Smooth muscle cell (in vitro differentiated cells): ENCODE results near the gene VAPB. TPM values are rescaled to one million over a fixed set of nuclear protein-coding genes. Genes with fewer than 3 reads are reported as not detected.

Source experiments
- DNase-seq: peaks from one replicate; lab custom pipeline; 2025; ENCODE audit not compliant: unreplicated experiment; lab: John Stamatoyannopoulos, UW
- H2AFZ ChIP-seq: fragments of 200-600 bp; sonication (generic); 2 replicates; pipeline ENCODE4 v1.6.0; 2016; ENCODE audit warnings: antibody characterized with exemption, low read depth, mild to moderate bottlenecking
- H3F3A ChIP-seq: fragments of 200-600 bp; sonication (generic); 2 replicates; pipeline ENCODE4 v1.6.0; 2017; ENCODE audit warnings: antibody characterized with exemption, low read depth
- H3K27ac ChIP-seq: fragments of 200-600 bp; sonication (generic); 2 replicates; pipeline ENCODE4 v1.5.1; 2016; ENCODE audit warnings: low read depth, mild to moderate bottlenecking
- H3K27me3 ChIP-seq: fragments of 200-600 bp; sonication (generic); 2 replicates; pipeline ENCODE4 v1.6.1; 2016; ENCODE audit warnings: low read depth, mild to moderate bottlenecking
- H3K36me3 ChIP-seq: fragments of 200-600 bp; sonication (generic); 2 replicates; pipeline ENCODE4 v1.5.1; 2016; ENCODE audit warnings: low read depth
- H3K4me1 ChIP-seq: fragments of 200-600 bp; sonication (generic); 2 replicates; pipeline ENCODE4 v1.5.1; 2016; ENCODE audit warnings: low read depth
- H3K4me2 ChIP-seq: fragments of 200-600 bp; sonication (generic); 2 replicates; pipeline ENCODE4 v1.6.0; 2016; ENCODE audit warnings: mild to moderate bottlenecking
- H3K4me3 ChIP-seq: fragments of 200-600 bp; sonication (generic); 2 replicates; pipeline ENCODE4 v1.5.1; 2016; ENCODE audit warnings: mild to moderate bottlenecking
- H3K79me2 ChIP-seq: fragments of 200-600 bp; sonication (generic); 2 replicates; pipeline ENCODE4 v1.6.0; 2016; ENCODE audit warnings: low read depth, mild to moderate bottlenecking
- H3K9ac ChIP-seq: fragments of 200-600 bp; sonication (generic); 2 replicates; pipeline ENCODE4 v1.6.0; 2016; ENCODE audit warnings: low read depth
- H3K9me3 ChIP-seq: fragments of 200-600 bp; sonication (generic); replicated peaks from 2 replicates; pipeline ENCODE4 v1.5.1; 2016; ENCODE audit warnings: low read depth
- H4K20me1 ChIP-seq: fragments of 200-600 bp; sonication (generic); 2 replicates; pipeline ENCODE4 v1.6.0; 2016; ENCODE audit warnings: low read depth
- WGBS: methylation state at CpG from one replicate; pipeline ENCODE4 v1.1.7; 2016; ENCODE audit warnings: low lambda C conversion rate; 5-methylcytosine and 5-hydroxymethylcytosine counted together
- polyA plus RNA-seq: library from polyadenylated mRNA; unstranded; fragments of >200 nt; fragmentation: Nextera tagmentation; extraction: Ambion mirVana; gene quantifications from 2 replicates; pipeline ENCODE4 v1.2.1, GENCODE V29; 2016
- total RNA-seq: library from RNA; depleted of rRNA; stranded (reverse); fragments of >200 nt; gene quantifications from 2 replicates; pipeline ENCODE4 v1.2.3, GENCODE V29; 2014
- TF ChIP-seq, protein P1 (sequence below): fragments of 200-600 bp; sonication (generic); IDR thresholded peaks from 2 replicates; pipeline ENCODE4 v1.5.1; 2017; ENCODE audit warnings: borderline replicate concordance, mild to moderate bottlenecking, antibody characterized with exemption; ENCODE audit not compliant: insufficient read depth, poor library complexity, severe bottlenecking

Gene VAPB
- total and polyA plus RNA-seq, 2 experiments from 2014 or later = 14.9 to 28.2 TPM

DNA sequence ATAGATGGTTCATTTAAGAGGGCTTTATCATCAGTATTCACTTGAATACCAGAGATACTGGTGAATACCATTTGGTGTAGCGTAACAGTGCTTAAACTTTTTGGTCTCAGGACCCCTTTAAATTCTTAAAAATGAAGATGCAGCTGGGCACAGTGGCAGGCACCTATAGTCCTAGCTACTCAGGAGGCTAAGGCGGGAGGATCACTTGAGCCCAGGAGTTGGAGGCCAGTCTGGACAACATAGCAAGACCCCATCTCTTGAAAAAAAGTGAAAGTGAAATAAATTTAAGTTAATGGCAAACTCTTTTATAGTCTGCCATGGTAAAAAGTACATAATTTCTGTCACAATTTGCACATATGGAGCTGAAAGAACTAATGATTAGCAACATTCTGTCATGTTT is 39.3 kb downstream of the VAPB start:
- H3K9ac ChIP-seq = no peak overlapping the region
- DNase-seq = no peak
- WGBS = 100% methylated on average over 2 of the region's 2 CpGs
- H3F3A ChIP-seq = no peaks in the 10 kb centered on the region
- H3K27me3 ChIP-seq = no peaks in the 10 kb centered on the region
- H3K36me3 ChIP-seq = no peaks in the 10 kb centered on the region
- H3K4me2 ChIP-seq = no peak overlapping the region
- no peak overlapping the region for H3K4me3 ChIP-seq
- H3K9me3 ChIP-seq = no peaks in the 10 kb centered on the region
- H3K27ac ChIP-seq = no peak overlapping the region
- peaks cover 81% of the 10 kb centered on the region for H3K79me2 ChIP-seq
- no peak overlapping the region for H2AFZ ChIP-seq
- TF ChIP-seq, protein P1, sequence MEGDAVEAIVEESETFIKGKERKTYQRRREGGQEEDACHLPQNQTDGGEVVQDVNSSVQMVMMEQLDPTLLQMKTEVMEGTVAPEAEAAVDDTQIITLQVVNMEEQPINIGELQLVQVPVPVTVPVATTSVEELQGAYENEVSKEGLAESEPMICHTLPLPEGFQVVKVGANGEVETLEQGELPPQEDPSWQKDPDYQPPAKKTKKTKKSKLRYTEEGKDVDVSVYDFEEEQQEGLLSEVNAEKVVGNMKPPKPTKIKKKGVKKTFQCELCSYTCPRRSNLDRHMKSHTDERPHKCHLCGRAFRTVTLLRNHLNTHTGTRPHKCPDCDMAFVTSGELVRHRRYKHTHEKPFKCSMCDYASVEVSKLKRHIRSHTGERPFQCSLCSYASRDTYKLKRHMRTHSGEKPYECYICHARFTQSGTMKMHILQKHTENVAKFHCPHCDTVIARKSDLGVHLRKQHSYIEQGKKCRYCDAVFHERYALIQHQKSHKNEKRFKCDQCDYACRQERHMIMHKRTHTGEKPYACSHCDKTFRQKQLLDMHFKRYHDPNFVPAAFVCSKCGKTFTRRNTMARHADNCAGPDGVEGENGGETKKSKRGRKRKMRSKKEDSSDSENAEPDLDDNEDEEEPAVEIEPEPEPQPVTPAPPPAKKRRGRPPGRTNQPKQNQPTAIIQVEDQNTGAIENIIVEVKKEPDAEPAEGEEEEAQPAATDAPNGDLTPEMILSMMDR = no peak
- peaks cover 14% of the 10 kb centered on the region for H3K4me1 ChIP-seq
- peaks cover 96% of the 10 kb centered on the region for H4K20me1 ChIP-seq

DNA sequence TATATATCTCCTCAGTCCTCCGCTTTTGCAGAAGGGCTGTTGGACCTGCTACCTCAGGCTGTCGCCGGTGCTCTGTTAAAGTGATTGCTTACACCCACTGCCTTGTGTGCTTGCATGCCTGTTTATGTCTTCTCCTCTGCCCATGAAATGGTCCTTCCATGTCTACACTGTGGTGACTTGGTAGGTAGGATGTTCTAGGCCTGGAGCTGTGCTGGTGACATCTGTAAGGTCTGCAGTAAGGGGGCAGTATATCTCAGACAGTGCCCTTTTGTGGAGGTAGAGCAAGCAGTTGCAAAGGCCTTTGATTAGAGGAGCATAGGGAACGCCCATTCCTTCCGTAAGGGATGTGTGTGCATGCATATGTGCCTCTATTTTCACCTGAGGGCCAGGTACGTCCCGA is 40.3 kb downstream of the VAPB start:
- Histone ChIP-seq H3K36me3 (no peaks in the 10 kb centered on the region), H3K27ac (no peak overlapping the region), H3K79me2 (peaks cover 73% of the 10 kb centered on the region), H3K27me3 (no peaks in the 10 kb centered on the region), H3K4me3 (no peak overlapping the region), H2AFZ (no peak overlapping the region), H3K9ac (no peak overlapping the region), H3K4me2 (no peak overlapping the region), H3F3A (no peaks in the 10 kb centered on the region), H4K20me1 (peaks cover 96% of the 10 kb centered on the region), H3K4me1 (peaks cover 5% of the 10 kb centered on the region), H3K9me3 (no peaks in the 10 kb centered on the region)
- no peak for DNase-seq
- TF ChIP-seq, protein P1 = no peak
- WGBS = 97% methylated on average over 7 of the region's 7 CpGs

DNA sequence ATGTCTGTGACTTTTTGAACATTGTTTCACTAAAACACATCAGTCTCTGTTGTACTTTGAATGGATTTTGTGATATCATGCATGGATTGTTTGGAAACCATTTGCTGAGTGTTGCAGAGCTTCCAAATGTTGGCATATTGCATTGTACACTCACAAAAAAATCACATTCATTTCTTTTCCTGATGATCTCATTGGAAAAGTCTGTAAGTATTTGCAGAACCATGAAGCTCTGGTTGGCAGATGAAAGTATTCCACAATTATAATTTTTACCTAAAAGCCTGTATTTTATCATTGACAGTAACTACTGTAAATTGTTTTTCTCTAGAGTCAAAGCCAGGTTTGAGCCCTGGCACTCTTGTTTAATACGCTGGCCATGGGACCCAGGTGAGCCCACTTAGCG is 42.1 kb downstream of the VAPB start:
- Histone ChIP-seq H4K20me1 (peaks cover 95% of the 10 kb centered on the region), H3K36me3 (no peaks in the 10 kb centered on the region), H3F3A (no peaks in the 10 kb centered on the region), H3K4me3 (no peak overlapping the region), H3K27ac (no peak overlapping the region), H3K27me3 (no peaks in the 10 kb centered on the region), H3K9me3 (no peaks in the 10 kb centered on the region), H3K79me2 (peaks cover 73% of the 10 kb centered on the region), H3K4me2 (no peak overlapping the region), H3K9ac (no peak overlapping the region), H3K4me1 (no peaks in the 10 kb centered on the region), H2AFZ (no peak overlapping the region)
- no peak for DNase-seq
- TF ChIP-seq, protein P1 = no peak
- WGBS = 98% methylated on average over 2 of the region's 2 CpGs

DNA sequence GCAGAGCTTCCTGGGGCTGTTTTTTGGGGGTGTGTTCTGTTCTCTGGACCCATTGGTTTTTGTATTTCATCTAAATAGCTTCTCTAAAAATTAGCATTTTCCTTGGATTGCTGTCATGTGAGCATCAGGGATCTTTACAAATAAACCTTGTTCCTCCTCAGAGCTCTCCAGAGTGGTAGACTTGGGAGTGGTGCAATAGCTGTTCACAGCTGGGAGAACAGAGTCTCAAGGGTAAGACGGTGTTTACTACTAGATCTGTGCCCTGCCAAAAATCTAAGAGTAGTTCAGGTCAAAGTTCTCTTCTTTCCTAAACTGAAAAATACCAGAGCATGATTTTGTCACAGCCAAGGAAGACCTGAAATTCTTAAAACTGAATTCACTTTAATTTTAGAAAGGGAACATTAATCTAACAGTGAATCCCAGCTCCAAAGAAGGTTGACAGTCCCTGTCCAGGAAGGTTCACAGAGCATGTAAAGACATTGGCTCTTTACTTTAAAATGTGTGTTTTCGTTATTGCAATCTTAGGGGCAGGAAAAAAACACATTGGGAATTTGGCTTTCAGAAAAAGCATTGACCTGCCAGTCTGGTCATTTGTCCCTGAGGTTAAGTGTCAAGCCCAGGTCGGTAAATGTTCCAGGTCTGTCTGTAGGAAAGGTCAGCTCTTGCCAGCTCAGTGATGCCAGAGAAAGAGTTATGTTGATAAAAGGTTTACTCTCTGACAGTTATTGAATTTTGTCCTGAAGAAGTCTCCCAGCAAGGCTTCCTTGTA is 43.3 kb downstream of the VAPB start:
- TF ChIP-seq, protein P1 = no peak
- no peaks in the 10 kb centered on the region for H3K4me1 ChIP-seq
- no peak for DNase-seq
- 96% methylated on average over 3 of the region's 3 CpGs for WGBS
- H3F3A ChIP-seq = no peaks in the 10 kb centered on the region
- H3K4me3 ChIP-seq = no peak overlapping the region
- no peak overlapping the region for H3K27ac ChIP-seq
- no peaks in the 10 kb centered on the region for H3K36me3 ChIP-seq
- no peak overlapping the region for H2AFZ ChIP-seq
- H3K4me2 ChIP-seq = no peak overlapping the region
- no peaks in the 10 kb centered on the region for H3K9me3 ChIP-seq
- H3K9ac ChIP-seq = no peak overlapping the region
- no peaks in the 10 kb centered on the region for H3K27me3 ChIP-seq
- H4K20me1 ChIP-seq = peaks cover 89% of the 10 kb centered on the region
- H3K79me2 ChIP-seq = peaks cover 68% of the 10 kb centered on the region
